H1 (cell line): ENCODE data around the gene VGLL4. TPM values are rescaled to one million over a fixed set of nuclear protein-coding genes. Genes with fewer than 3 reads are reported as not detected.

Experiments used
- ASH2L ChIP-seq: fragments of 200-600, 300-600 bp; sonication (generic); IDR thresholded peaks from one replicate; pipeline ENCODE4 v1.7.1; 2017; ENCODE audit warnings: low read length
- BCL11A ChIP-seq, 2 experiments: IDR thresholded peaks; one replicate each; pipeline ENCODE4 v1.6.1; 2011; ENCODE audit warnings: low read depth in 2 of 2, low read length in 2 of 2, mild to moderate bottlenecking in 2 of 2
- CEBPB ChIP-seq: IDR thresholded peaks from 2 replicates; pipeline ENCODE4 v1.6.1; 2012; ENCODE audit warnings: low read depth, low read length
- GTF2F1 ChIP-seq: IDR thresholded peaks from 2 replicates; pipeline ENCODE4 v1.6.1; 2012; ENCODE audit warnings: low read depth, low read length, improper control_type of control experiment, borderline replicate concordance
- POLR2AphosphoS5 ChIP-seq: IDR thresholded peaks from 2 replicates; pipeline ENCODE4 v1.6.1; 2011; ENCODE audit warnings: low read depth, low read length
- RFX5 ChIP-seq: IDR thresholded peaks from 2 replicates; pipeline ENCODE4 v1.6.1; 2011; ENCODE audit warnings: low read depth, low read length, improper control_type of control experiment, borderline replicate concordance
- SRF ChIP-seq: IDR thresholded peaks from 2 replicates; pipeline ENCODE4 v1.6.1; 2011; ENCODE audit warnings: mild to moderate bottlenecking, low read depth, low read length, moderate library complexity
- SUZ12 ChIP-seq: fragments of 200-600 bp; sonication (generic); IDR thresholded peaks from 2 replicates; pipeline ENCODE4 v1.6.1; 2012; ENCODE audit warnings: mild to moderate bottlenecking, inconsistent platforms, low read length, moderate library complexity, mixed read lengths
- polyA plus RNA-seq, 7 experiments: library from polyadenylated mRNA; depleted of rRNA in 3 of 7; stranded (reverse) in 5 of 7; unstranded in 2 of 7; fragments of >200 nt in 5 of 7; fragments of 200-250 nt in 2 of 7; gene quantifications; 1 replicate in 5 of 7; 2 replicates in 1 of 7; 4 replicates in 1 of 7; pipeline versions ENCODE4 v1.2.1 to v1.2.3, GENCODE V29; 2011 to 2013; ENCODE audit warnings: missing spikeins in 2 of 7, mixed read lengths in 2 of 7
- total RNA-seq: library from RNA; stranded (reverse); fragmentation: NEBNext Ultra II Directional; extraction: Animal tissue kit (Norgen Biotek cat#: 25700); gene quantifications from 2 replicates; pipeline ENCODE4 v1.2.1, GENCODE V29; 2021
- TF ChIP-seq, protein P1 (sequence below), 3 experiments: IDR thresholded peaks; 1 replicate in 2 of 3; 2 replicates in 1 of 3; pipeline versions ENCODE4 v1.5.1 to v1.6.1; 2011; ENCODE audit warnings: low read length in 3 of 3, mild to moderate bottlenecking in 3 of 3, inconsistent platforms in 2 of 3, low read depth in 1 of 3, moderate library complexity in 1 of 3; ENCODE audit not compliant: insufficient read depth in 1 of 3; ENCODE audit errors: control extremely low read depth in 1 of 3
- TF ChIP-seq, protein P2 (sequence below): fragments of 300-600 bp; sonication (generic); IDR thresholded peaks from 2 replicates; pipeline ENCODE4 v1.7.1; 2012; ENCODE audit warnings: low read length, moderate library complexity, mild to moderate bottlenecking, inconsistent platforms; ENCODE audit not compliant: insufficient replicate concordance

Gene VGLL4
- total and polyA plus RNA-seq, 2 of the 8 experiments (the other 6 are each of a cell fraction or from before 2014, with no cell fraction given), result 45.1 to 50.0 TPM

DNA sequence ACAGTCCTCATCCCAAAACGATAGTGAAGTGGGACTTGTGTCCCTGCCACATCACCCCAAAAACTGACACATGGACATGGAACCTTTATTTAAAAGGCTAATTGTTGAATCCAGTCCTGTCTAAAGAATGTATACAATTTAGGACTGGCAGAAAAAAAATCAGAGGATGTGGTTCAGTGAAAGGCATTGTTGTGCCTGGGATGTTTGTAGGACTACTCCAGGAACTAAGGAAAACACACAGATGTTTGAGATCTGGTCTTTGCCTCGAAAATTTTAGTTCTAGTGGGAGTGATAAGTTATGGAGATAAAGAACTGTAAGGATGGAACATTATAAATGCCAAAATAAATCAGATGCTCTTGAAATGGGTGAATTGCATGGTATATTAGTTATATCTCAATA lies 27.2 kb downstream of the VGLL4 start (continued):
- TF ChIP-seq, protein P1, sequence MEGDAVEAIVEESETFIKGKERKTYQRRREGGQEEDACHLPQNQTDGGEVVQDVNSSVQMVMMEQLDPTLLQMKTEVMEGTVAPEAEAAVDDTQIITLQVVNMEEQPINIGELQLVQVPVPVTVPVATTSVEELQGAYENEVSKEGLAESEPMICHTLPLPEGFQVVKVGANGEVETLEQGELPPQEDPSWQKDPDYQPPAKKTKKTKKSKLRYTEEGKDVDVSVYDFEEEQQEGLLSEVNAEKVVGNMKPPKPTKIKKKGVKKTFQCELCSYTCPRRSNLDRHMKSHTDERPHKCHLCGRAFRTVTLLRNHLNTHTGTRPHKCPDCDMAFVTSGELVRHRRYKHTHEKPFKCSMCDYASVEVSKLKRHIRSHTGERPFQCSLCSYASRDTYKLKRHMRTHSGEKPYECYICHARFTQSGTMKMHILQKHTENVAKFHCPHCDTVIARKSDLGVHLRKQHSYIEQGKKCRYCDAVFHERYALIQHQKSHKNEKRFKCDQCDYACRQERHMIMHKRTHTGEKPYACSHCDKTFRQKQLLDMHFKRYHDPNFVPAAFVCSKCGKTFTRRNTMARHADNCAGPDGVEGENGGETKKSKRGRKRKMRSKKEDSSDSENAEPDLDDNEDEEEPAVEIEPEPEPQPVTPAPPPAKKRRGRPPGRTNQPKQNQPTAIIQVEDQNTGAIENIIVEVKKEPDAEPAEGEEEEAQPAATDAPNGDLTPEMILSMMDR (IDR thresholded peaks at IDR 0.05; ENCODE audit: control extremely low read depth in 1 of 3, insufficient read depth in 1 of 3, low read depth in 1 of 3, low read length in 3 of 3), result no peak
- TF ChIP-seq ASH2L (no peak), SUZ12 (no peak), BCL11A (IDR thresholded peaks at IDR 0.05; ENCODE audit: low read depth in 2 of 2, low read length in 2 of 2) (no peak), SRF (no peak), POLR2AphosphoS5 (no peak), CEBPB (no peak), GTF2F1 (no peak), RFX5 (no peak)
- TF ChIP-seq, protein P2, sequence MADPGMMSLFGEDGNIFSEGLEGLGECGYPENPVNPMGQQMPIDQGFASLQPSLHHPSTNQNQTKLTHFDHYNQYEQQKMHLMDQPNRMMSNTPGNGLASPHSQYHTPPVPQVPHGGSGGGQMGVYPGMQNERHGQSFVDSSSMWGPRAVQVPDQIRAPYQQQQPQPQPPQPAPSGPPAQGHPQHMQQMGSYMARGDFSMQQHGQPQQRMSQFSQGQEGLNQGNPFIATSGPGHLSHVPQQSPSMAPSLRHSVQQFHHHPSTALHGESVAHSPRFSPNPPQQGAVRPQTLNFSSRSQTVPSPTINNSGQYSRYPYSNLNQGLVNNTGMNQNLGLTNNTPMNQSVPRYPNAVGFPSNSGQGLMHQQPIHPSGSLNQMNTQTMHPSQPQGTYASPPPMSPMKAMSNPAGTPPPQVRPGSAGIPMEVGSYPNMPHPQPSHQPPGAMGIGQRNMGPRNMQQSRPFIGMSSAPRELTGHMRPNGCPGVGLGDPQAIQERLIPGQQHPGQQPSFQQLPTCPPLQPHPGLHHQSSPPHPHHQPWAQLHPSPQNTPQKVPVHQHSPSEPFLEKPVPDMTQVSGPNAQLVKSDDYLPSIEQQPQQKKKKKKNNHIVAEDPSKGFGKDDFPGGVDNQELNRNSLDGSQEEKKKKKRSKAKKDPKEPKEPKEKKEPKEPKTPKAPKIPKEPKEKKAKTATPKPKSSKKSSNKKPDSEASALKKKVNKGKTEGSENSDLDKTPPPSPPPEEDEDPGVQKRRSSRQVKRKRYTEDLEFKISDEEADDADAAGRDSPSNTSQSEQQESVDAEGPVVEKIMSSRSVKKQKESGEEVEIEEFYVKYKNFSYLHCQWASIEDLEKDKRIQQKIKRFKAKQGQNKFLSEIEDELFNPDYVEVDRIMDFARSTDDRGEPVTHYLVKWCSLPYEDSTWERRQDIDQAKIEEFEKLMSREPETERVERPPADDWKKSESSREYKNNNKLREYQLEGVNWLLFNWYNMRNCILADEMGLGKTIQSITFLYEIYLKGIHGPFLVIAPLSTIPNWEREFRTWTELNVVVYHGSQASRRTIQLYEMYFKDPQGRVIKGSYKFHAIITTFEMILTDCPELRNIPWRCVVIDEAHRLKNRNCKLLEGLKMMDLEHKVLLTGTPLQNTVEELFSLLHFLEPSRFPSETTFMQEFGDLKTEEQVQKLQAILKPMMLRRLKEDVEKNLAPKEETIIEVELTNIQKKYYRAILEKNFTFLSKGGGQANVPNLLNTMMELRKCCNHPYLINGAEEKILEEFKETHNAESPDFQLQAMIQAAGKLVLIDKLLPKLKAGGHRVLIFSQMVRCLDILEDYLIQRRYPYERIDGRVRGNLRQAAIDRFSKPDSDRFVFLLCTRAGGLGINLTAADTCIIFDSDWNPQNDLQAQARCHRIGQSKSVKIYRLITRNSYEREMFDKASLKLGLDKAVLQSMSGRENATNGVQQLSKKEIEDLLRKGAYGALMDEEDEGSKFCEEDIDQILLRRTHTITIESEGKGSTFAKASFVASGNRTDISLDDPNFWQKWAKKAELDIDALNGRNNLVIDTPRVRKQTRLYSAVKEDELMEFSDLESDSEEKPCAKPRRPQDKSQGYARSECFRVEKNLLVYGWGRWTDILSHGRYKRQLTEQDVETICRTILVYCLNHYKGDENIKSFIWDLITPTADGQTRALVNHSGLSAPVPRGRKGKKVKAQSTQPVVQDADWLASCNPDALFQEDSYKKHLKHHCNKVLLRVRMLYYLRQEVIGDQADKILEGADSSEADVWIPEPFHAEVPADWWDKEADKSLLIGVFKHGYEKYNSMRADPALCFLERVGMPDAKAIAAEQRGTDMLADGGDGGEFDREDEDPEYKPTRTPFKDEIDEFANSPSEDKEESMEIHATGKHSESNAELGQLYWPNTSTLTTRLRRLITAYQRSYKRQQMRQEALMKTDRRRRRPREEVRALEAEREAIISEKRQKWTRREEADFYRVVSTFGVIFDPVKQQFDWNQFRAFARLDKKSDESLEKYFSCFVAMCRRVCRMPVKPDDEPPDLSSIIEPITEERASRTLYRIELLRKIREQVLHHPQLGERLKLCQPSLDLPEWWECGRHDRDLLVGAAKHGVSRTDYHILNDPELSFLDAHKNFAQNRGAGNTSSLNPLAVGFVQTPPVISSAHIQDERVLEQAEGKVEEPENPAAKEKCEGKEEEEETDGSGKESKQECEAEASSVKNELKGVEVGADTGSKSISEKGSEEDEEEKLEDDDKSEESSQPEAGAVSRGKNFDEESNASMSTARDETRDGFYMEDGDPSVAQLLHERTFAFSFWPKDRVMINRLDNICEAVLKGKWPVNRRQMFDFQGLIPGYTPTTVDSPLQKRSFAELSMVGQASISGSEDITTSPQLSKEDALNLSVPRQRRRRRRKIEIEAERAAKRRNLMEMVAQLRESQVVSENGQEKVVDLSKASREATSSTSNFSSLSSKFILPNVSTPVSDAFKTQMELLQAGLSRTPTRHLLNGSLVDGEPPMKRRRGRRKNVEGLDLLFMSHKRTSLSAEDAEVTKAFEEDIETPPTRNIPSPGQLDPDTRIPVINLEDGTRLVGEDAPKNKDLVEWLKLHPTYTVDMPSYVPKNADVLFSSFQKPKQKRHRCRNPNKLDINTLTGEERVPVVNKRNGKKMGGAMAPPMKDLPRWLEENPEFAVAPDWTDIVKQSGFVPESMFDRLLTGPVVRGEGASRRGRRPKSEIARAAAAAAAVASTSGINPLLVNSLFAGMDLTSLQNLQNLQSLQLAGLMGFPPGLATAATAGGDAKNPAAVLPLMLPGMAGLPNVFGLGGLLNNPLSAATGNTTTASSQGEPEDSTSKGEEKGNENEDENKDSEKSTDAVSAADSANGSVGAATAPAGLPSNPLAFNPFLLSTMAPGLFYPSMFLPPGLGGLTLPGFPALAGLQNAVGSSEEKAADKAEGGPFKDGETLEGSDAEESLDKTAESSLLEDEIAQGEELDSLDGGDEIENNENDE, result no peak
